Lung (tissue), 12 donors: ENCODE results near the gene MDP1. TPM values are rescaled to one million over a fixed set of nuclear protein-coding genes. Genes with fewer than 3 reads are reported as not detected.

Source experiments
- ATAC-seq: fragments of 200-7000 bp; cut with Tn5 transposase; one replicate; pipeline ENCODE4 v1.9.1; 2020; ENCODE audit warnings: moderate number of reproducible peaks; ENCODE audit not compliant: insufficient read depth, low FRiP score
- DNase-seq, 3 donors: peaks; one replicate each; pipeline ENCODE4 v3.0.0-alpha.2; 2013 to 2017
- H3K27ac ChIP-seq, 2 donors: one replicate each; pipeline ENCODE4 v1.5.1; 2013; ENCODE audit warnings: mild to moderate bottlenecking in 2 of 2, moderate library complexity in 2 of 2, control low read depth in 1 of 2, inconsistent platforms in 1 of 2, low read depth in 1 of 2, low read length in 1 of 2
- H3K27me3 ChIP-seq, 3 donors: one replicate each; pipeline ENCODE4 v1.5.1; 2013; ENCODE audit warnings: low read length in 2 of 3; ENCODE audit not compliant: control insufficient read depth in 3 of 3, insufficient read depth in 3 of 3
- H3K36me3 ChIP-seq, 4 donors: one replicate each; pipeline ENCODE4 v1.5.1; 2013; ENCODE audit warnings: low read length in 4 of 4, mild to moderate bottlenecking in 1 of 4, moderate library complexity in 1 of 4; ENCODE audit not compliant: control insufficient read depth in 4 of 4, insufficient read depth in 4 of 4
- H3K4me1 ChIP-seq, 5 donors: one replicate each; pipeline ENCODE4 v1.5.1; 2013; ENCODE audit warnings: low read length in 5 of 5, mild to moderate bottlenecking in 2 of 5, moderate library complexity in 1 of 5; ENCODE audit not compliant: control insufficient read depth in 5 of 5, insufficient read depth in 5 of 5
- H3K4me3 ChIP-seq: one replicate; pipeline ENCODE4 v1.5.1; 2013; ENCODE audit warnings: mild to moderate bottlenecking, control low read depth, moderate library complexity
- H3K9ac ChIP-seq, 2 donors: one replicate each; pipeline ENCODE4 v1.5.1; 2013; ENCODE audit warnings: low read length in 2 of 2, control low read depth in 1 of 2; ENCODE audit not compliant: insufficient read depth in 1 of 2
- H3K9me3 ChIP-seq, 4 donors: one replicate each; pipeline ENCODE4 v1.5.1; 2013; ENCODE audit warnings: low read length in 3 of 4, mild to moderate bottlenecking in 1 of 4, moderate library complexity in 1 of 4; ENCODE audit not compliant: control insufficient read depth in 4 of 4, insufficient read depth in 3 of 4
- WGBS, 2 donors: extraction: QIAGEN DNeasy Blood & Tissue Kit; methylation state at CpG; one replicate each; pipeline ENCODE4 v1.1.7; 2013; 5-methylcytosine and 5-hydroxymethylcytosine counted together
- polyA plus RNA-seq, 2 donors: library from polyadenylated mRNA; stranded (reverse); fragments of 200-250 nt; gene quantifications; one replicate each; pipeline ENCODE4 v1.2.1, GENCODE V29; 2013
- total RNA-seq, 2 donors: library from RNA; depleted of rRNA in 1 of 2; stranded (reverse); fragments of >200 nt in 1 of 2; gene quantifications; one replicate each; pipeline ENCODE4 v1.2.1, GENCODE V29; 2014 to 2021
- TF ChIP-seq, protein P1 (sequence below): IDR thresholded peaks from 2 replicates; pipeline ENCODE4 v1.5.1; 2012; ENCODE audit warnings: mild to moderate bottlenecking; ENCODE audit errors: control extremely low read depth, extremely low read depth
- donor health status: control.
- donor health status: control.
- donor health status: Bipolar disorder and iron deficiency.
- donor health status: healthy.
- donor health status: DM: yes; HTN: yes; CAD: no.

MDP1 gene
- total and polyA plus RNA-seq, 4 donors: 17.2 to 31.4 (median 22.8) TPM

DNA sequence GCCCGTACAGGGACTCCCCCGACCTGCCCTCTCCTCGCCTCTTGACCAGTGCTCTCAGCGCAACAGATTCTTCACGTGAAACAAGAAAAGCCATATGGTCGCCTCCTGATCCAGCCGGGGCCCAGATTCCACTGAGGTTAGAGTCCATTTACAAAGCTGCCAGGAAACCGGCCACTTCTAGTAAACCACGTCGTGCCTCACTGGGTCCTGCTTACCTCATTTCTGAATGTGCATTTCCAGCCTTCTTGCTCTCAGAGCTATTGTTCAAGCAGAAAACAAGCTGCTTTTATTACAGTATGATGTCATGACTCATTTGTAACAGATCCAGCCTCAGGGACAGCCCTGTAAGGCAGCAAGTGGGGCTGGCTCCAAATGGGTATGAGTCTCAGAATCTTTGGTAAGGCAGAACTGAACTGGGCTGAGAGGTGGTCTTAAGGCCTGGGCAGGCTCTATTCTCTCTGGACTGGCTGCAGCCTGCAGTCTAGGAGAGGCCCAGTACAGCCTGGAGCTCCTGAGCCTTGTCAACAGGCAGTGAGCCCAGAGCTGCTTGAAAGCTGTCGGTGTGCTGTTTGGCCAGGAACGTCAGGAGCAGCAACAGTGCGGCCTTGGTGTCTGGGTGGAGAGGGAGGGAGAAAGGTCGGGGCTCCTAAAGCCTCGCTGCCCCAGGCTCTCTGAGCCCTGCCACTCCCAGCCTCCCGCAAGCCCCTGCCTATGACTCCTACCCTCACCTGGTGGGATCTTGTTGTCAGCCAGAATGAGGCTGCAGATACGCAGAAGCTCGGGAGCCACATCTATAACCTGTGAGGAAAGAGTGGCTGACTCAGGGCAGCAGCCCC, 35.7 kb downstream of the MDP1 start:
- TF ChIP-seq, protein P1, sequence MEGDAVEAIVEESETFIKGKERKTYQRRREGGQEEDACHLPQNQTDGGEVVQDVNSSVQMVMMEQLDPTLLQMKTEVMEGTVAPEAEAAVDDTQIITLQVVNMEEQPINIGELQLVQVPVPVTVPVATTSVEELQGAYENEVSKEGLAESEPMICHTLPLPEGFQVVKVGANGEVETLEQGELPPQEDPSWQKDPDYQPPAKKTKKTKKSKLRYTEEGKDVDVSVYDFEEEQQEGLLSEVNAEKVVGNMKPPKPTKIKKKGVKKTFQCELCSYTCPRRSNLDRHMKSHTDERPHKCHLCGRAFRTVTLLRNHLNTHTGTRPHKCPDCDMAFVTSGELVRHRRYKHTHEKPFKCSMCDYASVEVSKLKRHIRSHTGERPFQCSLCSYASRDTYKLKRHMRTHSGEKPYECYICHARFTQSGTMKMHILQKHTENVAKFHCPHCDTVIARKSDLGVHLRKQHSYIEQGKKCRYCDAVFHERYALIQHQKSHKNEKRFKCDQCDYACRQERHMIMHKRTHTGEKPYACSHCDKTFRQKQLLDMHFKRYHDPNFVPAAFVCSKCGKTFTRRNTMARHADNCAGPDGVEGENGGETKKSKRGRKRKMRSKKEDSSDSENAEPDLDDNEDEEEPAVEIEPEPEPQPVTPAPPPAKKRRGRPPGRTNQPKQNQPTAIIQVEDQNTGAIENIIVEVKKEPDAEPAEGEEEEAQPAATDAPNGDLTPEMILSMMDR: no peak
- Histone ChIP-seq H3K4me1 (no peaks in the 10 kb centered on the region), H3K9ac (no peak overlapping the region), H3K36me3 (peaks cover 8 to 85% (median 18%) of the 10 kb centered on the region in 4 donors), H3K27ac (no peak overlapping the region), H3K4me3 (no peak overlapping the region), H3K27me3 (no peaks in the 10 kb centered on the region), H3K9me3 (no peaks in the 10 kb centered on the region)
- DNase-seq (no peak), ATAC-seq (no peak)
- 83 to 93% methylated on average over 18 of the region's 18 CpGs for WGBS, 2 donors

DNA sequence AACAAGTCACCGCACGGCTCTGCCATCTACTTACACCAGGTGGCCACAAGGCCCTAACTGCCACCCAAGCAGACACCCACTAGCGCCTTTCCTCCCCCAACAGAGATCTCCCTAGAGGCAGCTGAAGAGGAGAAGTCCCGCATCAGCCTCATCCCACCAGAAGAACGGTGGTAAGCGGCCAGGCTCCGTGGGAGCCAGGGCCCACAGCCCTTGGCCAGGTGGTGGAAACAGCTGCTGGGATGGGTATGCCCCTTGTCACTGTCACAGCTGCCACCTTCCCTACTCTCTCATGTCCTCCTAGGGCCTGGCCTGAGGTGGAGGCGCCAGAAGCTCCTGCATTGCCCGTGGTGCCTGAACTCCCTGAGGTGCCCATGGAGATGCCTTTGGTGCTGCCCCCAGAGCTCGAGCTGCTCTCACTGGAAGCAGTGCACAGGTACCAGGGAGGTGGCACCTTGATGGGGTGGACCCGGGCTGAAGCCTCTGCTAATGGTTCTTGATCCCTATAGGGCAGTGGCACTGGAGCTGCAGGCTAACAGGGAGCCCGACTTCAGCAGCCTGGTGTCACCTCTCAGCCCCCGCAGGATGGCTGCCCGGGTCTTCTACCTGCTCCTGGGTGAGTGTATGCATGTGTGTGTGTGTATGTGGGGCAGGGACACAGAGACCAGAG, 36.4 kb downstream of the MDP1 start:
- no peaks in the 10 kb centered on the region for H3K4me1 ChIP-seq
- H3K27ac ChIP-seq: no peak overlapping the region
- no peak overlapping the region for H3K4me3 ChIP-seq
- no peaks in the 10 kb centered on the region for H3K27me3 ChIP-seq
- 88 to 89% methylated on average over 14 of the region's 14 CpGs for WGBS, 2 donors
- no peak overlapping the region for H3K9ac ChIP-seq
- TF ChIP-seq, protein P1: no peak
- no peaks in the 10 kb centered on the region for H3K9me3 ChIP-seq
- DNase-seq: no peak
- no peak for ATAC-seq
- peaks cover 5 to 77% (median 13%) of the 10 kb centered on the region in 4 donors for H3K36me3 ChIP-seq

DNA sequence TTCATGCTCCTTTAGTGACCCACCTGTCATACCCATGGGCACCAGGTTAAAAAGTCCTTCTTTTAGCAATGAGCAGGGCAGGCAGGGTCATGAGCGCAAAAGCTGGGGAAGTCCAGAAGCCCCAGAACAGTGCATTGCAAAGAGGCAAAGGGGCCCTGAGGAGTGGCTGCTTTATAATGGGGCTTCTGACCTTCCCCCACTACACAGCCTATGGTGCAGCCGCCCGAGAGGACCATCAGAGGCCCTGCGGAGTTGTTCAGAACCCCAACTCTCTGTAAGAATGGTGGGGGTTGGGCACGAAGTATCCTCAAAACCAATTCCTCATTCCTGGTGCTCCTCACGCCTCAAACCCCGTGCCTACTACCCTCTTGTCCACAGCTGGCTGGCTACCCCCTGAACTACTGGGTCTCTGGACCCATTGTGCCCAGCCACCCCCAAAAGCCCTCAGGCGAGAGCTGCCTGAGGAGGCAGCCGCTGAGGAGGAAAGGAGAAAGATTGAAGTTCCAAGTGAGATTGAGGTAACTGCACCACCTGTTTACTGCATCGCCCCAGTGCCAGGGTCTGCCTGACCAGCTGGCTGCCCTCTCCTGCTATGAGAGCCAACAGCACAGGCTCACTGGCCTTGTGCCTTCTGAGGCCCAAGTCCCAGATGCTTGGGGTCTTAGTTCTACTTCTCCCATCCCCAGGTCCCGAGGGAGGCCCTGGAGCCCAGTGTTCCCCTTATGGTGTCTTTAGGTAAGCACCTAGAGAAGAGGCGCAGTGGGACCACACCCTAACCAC, 37.3 kb downstream of the MDP1 start:
- no peak for ATAC-seq
- no peak for DNase-seq
- Histone ChIP-seq H3K9me3 (no peaks in the 10 kb centered on the region), H3K9ac (no peak overlapping the region), H3K4me1 (no peaks in the 10 kb centered on the region), H3K27ac (no peak overlapping the region), H3K4me3 (no peak overlapping the region), H3K36me3 (peaks cover 5 to 71% (median 9%) of the 10 kb centered on the region in 4 donors), H3K27me3 (no peaks in the 10 kb centered on the region)
- WGBS, 2 donors: 93% methylated on average over 12 of the region's 12 CpGs
- TF ChIP-seq, protein P1: no peak
